Measurements from ENCODE around the gene MRPL12. TPM values are rescaled to one million over a fixed set of nuclear protein-coding genes. Genes with fewer than 3 reads are reported as not detected.

The MRPL12 gene
- total and polyA plus RNA-seq, 2 of the 13 experiments (the other 11 are each of a cell fraction or from before 2014, with no cell fraction given): 39.1 to 94.1 TPM

GRCh38 chr17:81733507-81734404, 30.6 kb downstream of the MRPL12 start (continued):
- TF ChIP-seq KIAA2018 (CRISPR knock-in tag; IDR thresholded peaks at IDR 0.05; ENCODE audit: borderline replicate concordance): no peak
- peak; percentile 40; the same call in 1 of the 2 replicates for TF ChIP-seq MAX (IDR thresholded peaks at IDR 0.05)
- 0 out of 2 replicates have a peak, but pooled peaks have one; percentile 34 for TF ChIP-seq ATF2 (CRISPR knock-in tag; IDR thresholded peaks at IDR 0.05)
- TF ChIP-seq ZNF781 (CRISPR knock-in tag; IDR thresholded peaks at IDR 0.05; ENCODE audit: borderline replicate concordance, not compliant biosample characterization): peak; percentile 85
- TF ChIP-seq MAZ (IDR thresholded peaks at IDR 0.05; ENCODE audit: borderline replicate concordance, low read depth, low read length): no peak
- peak; percentile 77 for TF ChIP-seq MAZ (CRISPR knock-in tag; IDR thresholded peaks at IDR 0.05; ENCODE audit: low read depth)
- TF ChIP-seq ZGPAT (CRISPR knock-in tag; IDR thresholded peaks at IDR 0.05): peak; percentile 58
- TF ChIP-seq TBX2 (CRISPR knock-in tag; IDR thresholded peaks at IDR 0.05; ENCODE audit: borderline replicate concordance): peak; percentile 45; the same call in 1 of the 2 replicates
- peak; percentile 72; the same call in 1 of the 2 replicates for TF ChIP-seq ZNF724P (CRISPR knock-in tag; IDR thresholded peaks at IDR 0.05; ENCODE audit: borderline replicate concordance)
- TF ChIP-seq HOXA9 (CRISPR knock-in tag; IDR thresholded peaks at IDR 0.05; ENCODE audit: borderline replicate concordance): no peak; the same call in 1 of the 2 replicates
- peak; percentile 61; the same call in 1 of the 2 replicates for TF ChIP-seq ELF3 (CRISPR knock-in tag; IDR thresholded peaks at IDR 0.05)
- TF ChIP-seq EZH2 (conservative IDR thresholded peaks at IDR 0.05; ENCODE audit: low read depth, low read length): peak; percentile 92
- no peak for TF ChIP-seq ZNF30 (CRISPR knock-in tag; IDR thresholded peaks at IDR 0.05)
- 0 out of 2 replicates have a peak, but pooled peaks have one; percentile 48 for TF ChIP-seq TSC22D2 (CRISPR knock-in tag; IDR thresholded peaks at IDR 0.05; ENCODE audit: borderline replicate concordance)
- TF ChIP-seq STAG1 (CRISPR knock-in tag; IDR thresholded peaks at IDR 0.05): peak; percentile 99
- TF ChIP-seq SOX13 (IDR thresholded peaks at IDR 0.05): no peak
- TF ChIP-seq SOX13 (CRISPR knock-in tag; conservative IDR thresholded peaks at IDR 0.05 in 1 of 2, IDR thresholded peaks at IDR 0.05 in 1 of 2): peak in 1 of 2 experiments; percentile 34; a peak in 2 of 4 replicates

All from HepG2 (cell line).